Measurements from ENCODE around the gene ADISSP.
"Not testable (repeated sequence)": the region's sequence is repeated elsewhere in the genome, so short reads cannot be mapped to it uniquely, and the experiment has no call there.

The ADISSP gene

GRCh38 chr20:3797592-3798372, 30.2 kb upstream of the ADISSP start:
- DNase-seq: no peak

GRCh38 chr20:3797226-3797545, 29.6 kb upstream of the ADISSP start:
- no peak for DNase-seq

- DNase-seq: peak in 1 of 2 experiments; percentile 34
These were observed 29.1 kb upstream of the ADISSP start for GRCh38 chr20:3796477-3797225.

- peak; percentile 84 to 96 for DNase-seq
These were observed 28.2 kb upstream of the ADISSP start, which contains the start of gene CDC25B for GRCh38 chr20:3795511-3796468. Gene CDC25B (plus strand): TSS chr20:3796310. CDS start chr20:3796532, 222 bp downstream.

GRCh38 chr20:3794701-3795420, 27.3 kb upstream of the ADISSP start:
- no peak for DNase-seq

- not testable (repeated sequence) for DNase-seq
These were observed 26.6 kb upstream of the ADISSP start for GRCh38 chr20:3794168-3794567.

- DNase-seq: not testable (repeated sequence)
These were observed 21.6 kb upstream of the ADISSP start for GRCh38 chr20:3789201-3789600.

GRCh38 chr20:3788685-3789155, 21.2 kb upstream of the ADISSP start:
- peak in 1 of 2 experiments; percentile 43 for DNase-seq

GRCh38 chr20:3787324-3788014, 19.9 kb upstream of the ADISSP start:
- DNase-seq: no peak

- DNase-seq: peak; percentile 52 to 84
These were observed 19.2 kb upstream of the ADISSP start, which contains the start of gene CENPB for GRCh38 chr20:3786665-3787323. Gene CENPB (minus strand): TSS chr20:3786740. CDS start chr20:3786483, 257 bp downstream.

- DNase-seq: peak in 1 of 2 experiments; percentile 54
These were observed 18.6 kb upstream of the ADISSP start for GRCh38 chr20:3786126-3786484.

GRCh38 chr20:3785240-3786125, 17.9 kb upstream of the ADISSP start:
- DNase-seq: no peak

GRCh38 chr20:3784863-3785239, 17.3 kb upstream of the ADISSP start:
- no peak for DNase-seq

GRCh38 chr20:3784216-3784853, 16.8 kb upstream of the ADISSP start:
- DNase-seq: no peak

GRCh38 chr20:3783511-3784195, 16.1 kb upstream of the ADISSP start:
- no peak for DNase-seq

- no peak for DNase-seq
These were observed 15.5 kb upstream of the ADISSP start for GRCh38 chr20:3783068-3783489.

GRCh38 chr20:3782597-3782996, 15.0 kb upstream of the ADISSP start:
- no peak for DNase-seq

- peak; percentile 98 for DNase-seq
These were observed 13.8 kb upstream of the ADISSP start, which contains the start of gene SPEF1 for GRCh38 chr20:3781153-3781910. Gene SPEF1 (minus strand): TSS chr20:3781448. CDS start chr20:3781287, 161 bp downstream.
